GM19438 (cell line): ENCODE results near the gene GCFC2.
"Not testable (repeated sequence)": the region's sequence is repeated elsewhere in the genome, so short reads cannot be mapped to it uniquely, and the experiment has no call there.

Source experiments
- ATAC-seq: cut with Tn5 transposase; IDR thresholded peaks from one replicate; pipeline ENCODE4 v1.9.1; 2021; ENCODE audit warnings: low read depth; ENCODE audit not compliant: unreplicated experiment

Gene GCFC2

GRCh38 chr2:75683430-75683829, 27.3 kb downstream of the GCFC2 start:
- ATAC-seq = not testable (repeated sequence)

- no peak for ATAC-seq
These were observed 30.3 kb downstream of the GCFC2 start for GRCh38 chr2:75680402-75680801.

- ATAC-seq = no peak
These were observed 31.2 kb downstream of the GCFC2 start for GRCh38 chr2:75679556-75679955.

DNA sequence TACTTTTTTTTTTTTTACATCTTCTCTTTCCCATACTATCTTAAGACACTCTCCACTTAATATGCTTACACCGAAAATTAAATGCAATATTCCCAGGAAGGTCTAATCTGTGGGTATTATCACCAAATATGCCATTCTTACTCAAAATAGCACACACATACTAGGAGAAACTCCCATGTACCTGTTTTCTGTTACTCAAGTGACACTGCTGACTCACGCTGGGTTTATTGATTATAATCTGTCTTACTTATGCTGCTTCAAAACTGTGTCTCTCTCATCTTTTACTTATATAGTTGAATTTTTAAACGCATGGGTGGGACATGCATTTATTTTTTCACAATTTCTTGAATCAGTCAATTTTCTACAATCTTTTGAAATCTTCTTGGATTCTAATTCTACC, 34.3 kb downstream of the GCFC2 start:
- ATAC-seq = no peak

DNA sequence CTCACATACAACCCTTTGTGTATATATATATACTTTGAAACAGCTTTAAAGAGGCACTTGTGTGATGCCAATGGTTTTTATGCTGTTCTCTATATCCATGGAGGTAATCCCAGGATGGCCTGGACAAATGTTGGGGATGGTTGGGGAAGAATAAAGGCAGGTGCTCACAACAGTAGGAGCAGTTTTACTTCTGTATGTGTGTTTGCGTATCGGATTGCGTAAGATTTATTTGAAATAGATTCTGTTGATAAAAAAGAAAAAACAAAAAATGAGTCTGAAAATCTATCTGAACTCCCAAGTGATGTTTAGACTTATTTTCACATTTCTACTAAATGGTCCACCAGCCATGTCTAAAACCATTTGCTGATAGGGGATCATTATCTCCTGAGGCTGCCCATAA, 34.8 kb downstream of the GCFC2 start:
- ATAC-seq = no peak

GRCh38 chr2:75675423-75675822, 35.3 kb downstream of the GCFC2 start:
- not testable (repeated sequence) for ATAC-seq

GRCh38 chr2:75667884-75668283, 42.8 kb downstream of the GCFC2 start:
- ATAC-seq = no peak

DNA sequence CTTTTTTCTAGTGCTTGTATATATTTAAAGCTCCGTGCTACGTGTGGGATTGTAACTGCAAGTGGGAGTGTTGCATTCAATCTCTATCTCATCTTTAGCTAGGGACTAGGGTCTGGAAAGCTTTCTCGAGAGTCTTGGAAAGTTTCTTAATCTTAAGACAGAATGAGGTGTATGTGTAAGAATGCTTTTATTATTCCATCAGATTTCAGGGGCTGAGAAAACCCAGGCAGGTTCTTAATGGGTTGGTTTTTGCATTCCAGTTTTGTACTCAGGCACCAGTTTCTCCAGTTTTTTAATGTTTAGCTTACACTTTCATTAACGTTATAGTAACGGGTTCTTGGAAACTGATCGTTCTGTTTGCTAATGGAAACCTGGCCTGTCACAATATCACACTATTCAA, 43.8 kb downstream of the GCFC2 start:
- no peak for ATAC-seq

GRCh38 chr2:75657798-75658197, 52.9 kb downstream of the GCFC2 start:
- no peak for ATAC-seq

- no peak for ATAC-seq
These were observed 54.2 kb downstream of the GCFC2 start for GRCh38 chr2:75656563-75656962.

- ATAC-seq = no peak
These were observed 54.9 kb downstream of the GCFC2 start for GRCh38 chr2:75655861-75656260.

DNA sequence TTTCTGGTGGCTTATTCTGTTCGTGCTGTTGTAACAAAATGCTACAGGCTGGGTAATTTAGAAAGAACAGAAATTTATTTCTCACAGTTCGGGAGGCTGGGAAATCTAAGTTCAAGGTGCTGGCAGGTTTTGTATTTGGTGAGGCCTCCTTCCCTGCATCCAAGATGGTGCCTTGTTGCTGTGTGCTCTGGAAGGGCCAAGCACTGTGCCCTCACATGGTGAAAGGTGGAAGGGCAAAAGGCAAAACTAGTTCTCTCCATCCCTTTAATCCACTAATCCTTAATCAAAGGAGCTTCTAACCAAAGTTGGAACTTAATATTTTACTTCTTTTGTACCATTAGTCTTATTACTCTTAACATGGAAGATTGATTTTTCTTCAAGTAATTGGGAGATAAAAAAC, 56.7 kb downstream of the GCFC2 start:
- ATAC-seq = no peak

DNA sequence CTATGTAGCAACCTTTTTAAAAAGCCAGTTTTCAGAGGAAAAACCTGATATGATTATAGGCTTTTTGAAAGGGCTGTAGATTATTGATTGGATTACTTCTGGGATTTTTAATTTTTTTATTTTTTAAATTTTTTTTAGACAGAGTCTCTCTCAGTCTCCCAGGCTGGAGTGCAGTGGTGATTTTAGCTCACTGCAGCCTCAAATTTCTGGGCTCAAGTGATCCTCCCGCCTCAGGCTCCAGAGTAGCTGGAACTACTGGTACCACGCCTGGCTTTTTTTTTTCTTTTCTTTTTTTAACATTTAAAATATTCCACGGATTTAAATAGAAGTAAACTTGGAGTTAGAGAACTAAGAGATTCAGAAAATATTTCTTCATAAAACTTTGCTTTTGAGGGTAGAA, 62.9 kb downstream of the GCFC2 start:
- ATAC-seq = no peak

DNA sequence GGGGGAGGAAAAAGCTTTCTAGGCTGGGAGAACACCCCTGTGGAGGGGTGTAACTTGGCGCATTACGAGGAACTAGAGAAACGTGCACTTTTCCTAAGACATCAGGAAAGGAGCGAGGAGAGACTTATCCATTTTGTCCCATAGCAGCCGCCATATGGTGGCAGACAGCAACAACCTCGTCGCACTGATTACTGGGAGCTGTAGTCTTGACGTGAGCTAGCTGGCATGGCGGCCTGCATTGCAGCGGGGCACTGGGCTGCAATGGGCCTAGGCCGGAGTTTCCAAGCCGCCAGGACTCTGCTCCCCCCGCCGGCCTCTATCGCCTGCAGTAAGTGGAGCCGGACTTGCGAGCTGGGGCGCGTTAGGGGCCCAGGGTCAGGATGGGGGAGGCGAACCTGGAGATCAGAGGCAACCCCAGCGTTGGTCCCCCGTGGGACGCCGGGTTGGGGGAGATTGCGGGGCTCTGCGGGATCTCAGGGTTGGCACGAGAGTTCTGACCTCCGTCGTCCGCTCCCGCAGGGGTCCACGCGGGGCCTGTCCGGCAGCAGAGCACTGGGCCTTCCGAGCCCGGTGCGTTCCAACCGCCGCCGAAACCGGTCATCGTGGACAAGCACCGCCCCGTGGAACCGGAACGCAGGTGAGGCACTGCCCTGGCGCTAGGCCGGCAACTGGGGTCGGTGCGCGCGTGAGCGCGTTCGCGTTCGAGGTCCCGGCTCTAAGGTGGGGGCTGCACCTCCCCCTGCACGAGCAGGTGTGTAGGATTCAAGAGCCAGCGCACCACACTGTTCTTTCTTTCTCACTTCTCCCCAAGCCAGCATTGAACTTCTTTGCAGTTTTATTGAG, 63.9 kb downstream of the GCFC2 start, which contains the start of gene MRPL19:
Gene MRPL19, plus strand, starts transcription at position 201 of the 843 bp plus-strand sequence. Its CDS starts 25 bp downstream, at position 226.
- peak; percentile 97 for ATAC-seq

- ATAC-seq = peak; percentile 4
These were observed 64.6 kb downstream of the GCFC2 start for GRCh38 chr2:75646090-75646582.

DNA sequence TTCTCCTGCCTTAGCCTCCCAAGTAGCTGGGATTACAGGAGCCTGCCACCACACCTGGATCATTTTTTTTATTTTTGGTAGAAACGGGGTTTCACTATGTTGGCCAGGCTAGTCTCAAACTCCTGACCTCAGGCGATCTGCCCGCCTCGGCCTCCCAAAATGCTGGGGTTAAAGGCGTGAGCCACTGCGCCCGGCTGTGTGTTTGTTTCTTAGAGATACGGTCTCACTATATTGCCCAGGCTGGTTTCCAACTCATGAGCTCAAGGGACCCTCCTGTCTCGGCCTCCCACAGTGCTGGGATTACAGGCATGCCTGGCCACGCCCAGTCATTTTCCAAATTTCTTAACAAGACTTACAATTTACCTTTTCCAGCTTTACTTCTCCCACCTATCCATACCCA, 65.1 kb downstream of the GCFC2 start:
- ATAC-seq = no peak

- ATAC-seq = no peak
These were observed 66.7 kb downstream of the GCFC2 start for GRCh38 chr2:75643980-75644379.

DNA sequence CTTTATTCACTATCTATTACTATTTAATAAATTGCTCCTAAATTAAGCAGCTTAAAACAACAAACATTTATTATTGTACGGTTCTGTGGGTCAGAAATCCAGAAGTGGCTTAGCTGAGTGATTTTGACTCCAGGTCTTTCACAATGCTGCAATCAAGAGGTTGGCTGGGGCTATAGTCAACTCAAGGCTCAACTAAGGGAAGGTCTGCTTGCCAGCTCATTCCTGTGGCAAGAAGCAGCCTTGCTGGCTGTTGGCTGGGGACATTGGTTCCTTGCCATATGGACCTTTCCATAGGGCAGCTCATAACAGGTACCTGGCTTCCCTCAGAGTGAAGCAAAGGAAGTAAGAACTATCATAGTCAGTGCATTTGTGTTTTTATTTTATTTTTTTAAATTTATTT, 69.1 kb downstream of the GCFC2 start:
- no peak for ATAC-seq

DNA sequence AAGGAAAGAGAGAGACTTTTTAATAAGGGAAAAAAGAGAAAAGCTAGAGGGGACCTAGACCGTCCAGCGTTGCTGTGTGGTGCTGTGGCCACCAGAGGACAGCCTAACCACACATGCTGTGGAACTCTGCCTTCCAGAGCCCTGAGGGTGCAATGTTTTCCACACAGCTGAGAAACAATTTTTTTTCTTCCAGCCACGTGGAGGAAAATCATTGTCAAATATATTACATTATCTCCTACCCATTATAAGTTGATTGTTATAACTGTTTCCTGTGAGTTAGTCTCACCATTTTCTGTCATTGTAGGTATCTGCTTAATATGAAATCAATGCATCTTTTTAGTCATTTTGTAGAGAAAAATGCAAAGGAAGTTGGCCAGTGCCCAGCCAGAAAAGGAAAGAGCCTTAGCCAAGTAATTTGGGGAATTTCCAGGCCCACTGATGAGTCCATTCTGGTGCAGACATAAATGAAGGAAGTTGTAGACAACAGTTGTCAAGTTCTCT, 70.0 kb downstream of the GCFC2 start:
- peak; percentile 95 for ATAC-seq

GRCh38 chr2:75637568-75637967, 73.1 kb downstream of the GCFC2 start:
- no peak for ATAC-seq

- ATAC-seq = no peak
These were observed 75.8 kb downstream of the GCFC2 start for GRCh38 chr2:75634945-75635344.

GRCh38 chr2:75633620-75634019, 77.1 kb downstream of the GCFC2 start:
- no peak for ATAC-seq
